NCI-H774 (cell line): Measurements from ENCODE around the gene SAMD11.

ENCODE experiments used
- DNase-seq: peaks from one replicate; lab custom pipeline; 2025; lab: John Stamatoyannopoulos, UW

Gene SAMD11

DNA sequence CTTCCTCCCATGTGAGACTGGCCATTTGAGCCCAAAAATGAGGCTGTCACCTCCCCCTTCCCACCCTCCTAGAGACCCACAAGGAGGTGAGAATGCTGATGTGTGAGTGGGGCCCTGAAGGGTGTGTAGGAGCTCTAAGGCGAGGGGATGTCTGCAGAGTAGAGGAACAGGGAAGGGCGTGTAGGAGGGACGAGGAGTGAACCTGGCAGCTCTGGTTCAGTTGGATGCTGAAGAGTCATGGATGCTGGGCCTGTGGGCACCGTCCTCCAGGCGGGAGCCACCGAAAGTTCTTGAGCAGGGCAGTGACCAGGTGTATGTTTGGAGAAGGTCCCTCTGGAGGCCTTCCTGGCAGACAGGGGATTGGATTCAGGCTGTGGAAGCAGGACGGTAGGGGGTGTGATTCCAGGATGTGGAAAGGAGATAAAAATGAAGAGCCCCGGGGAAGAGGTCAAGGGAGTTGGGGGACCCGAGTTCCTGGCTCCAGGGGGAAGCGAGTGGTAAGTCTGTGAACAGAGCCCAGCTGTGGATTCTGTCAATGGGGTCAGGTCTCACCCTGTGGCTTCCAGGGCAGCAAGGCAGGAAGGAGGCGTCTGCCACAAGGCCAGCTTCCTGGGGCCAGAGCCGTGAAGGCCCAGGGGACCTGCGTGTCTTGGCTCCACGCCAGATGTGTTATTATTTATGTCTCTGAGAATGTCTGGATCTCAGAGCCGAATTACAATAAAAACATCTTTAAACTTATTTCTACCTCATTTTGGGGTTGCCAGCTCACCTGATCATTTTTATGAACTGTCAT is 7.9 kb downstream of the SAMD11 start:
- DNase-seq = no peak

DNA sequence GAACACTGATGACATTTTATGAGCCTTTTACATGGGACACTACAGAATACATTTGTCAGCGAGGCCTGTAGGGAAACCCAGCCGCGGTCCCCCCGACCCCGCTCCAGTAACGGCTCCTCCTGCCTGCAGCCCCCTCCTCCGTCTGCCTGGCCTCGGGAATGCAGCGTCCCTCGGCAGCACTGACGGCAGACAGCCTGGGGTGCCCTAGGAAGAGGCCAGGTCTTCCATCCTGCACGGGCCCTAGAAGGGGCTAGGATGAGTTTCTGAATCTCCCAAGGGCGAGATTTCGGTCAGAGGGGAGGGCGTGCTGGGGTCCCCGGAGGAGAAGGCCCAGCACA is 8.4 kb downstream of the SAMD11 start:
- no peak for DNase-seq

DNA sequence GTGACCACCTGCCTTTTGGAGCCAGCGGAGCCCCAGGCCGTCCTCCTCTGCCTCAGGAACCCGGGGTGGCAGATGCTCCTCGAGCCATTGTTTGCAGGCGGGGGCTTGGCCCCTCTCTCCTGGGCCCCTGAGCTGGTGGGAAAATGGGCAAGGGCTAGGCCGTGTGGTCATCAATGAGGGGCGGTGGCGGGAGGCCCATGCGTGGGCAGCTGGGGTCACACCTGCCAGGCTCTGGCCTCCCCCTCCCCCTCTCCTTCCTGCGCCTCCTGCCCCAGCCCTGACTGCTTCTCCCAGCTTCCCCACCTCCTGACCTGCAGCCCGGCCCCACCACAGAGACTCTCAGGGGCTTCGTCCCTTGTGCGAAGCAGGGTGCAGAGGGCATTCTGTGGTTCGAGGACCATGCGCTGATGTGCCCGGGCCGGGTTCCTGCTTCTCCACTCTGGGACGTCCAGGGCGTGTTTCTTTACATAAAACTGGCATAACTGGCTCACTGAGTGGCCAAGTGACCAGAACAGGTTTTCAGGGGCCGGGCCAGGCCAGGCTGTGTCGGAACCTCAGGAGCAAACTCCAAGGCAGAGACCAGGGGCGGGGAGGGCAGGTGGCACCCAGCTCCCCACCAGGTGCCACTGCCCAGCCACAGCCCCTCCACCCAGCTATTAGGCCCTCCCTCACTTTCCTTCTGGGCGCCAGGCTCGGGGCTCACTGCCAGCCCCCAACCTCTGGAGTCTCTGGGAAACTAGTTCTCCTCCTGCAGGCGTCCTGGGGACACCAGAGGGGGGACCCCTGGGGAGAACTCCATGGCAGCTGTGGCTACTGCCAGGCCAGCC is 9.3 kb downstream of the SAMD11 start:
- DNase-seq = no peak

DNA sequence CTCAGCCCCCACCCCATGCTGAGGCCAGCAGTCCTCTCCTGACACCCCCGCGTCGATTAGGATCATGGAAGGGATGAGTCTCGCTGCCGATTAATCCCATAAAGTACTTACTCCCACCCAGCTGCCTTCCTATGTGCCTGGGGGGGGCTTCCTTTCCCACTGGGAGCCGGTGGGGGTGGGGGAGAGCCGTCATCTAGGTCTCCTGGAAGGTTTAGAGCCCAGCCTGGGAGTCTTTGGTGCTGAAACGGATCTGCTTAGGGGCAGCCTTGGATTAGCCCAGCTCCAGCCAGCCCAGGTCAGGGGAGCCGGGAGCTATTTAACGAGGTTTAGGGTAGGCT is 9.8 kb downstream of the SAMD11 start:
- no peak for DNase-seq

DNA sequence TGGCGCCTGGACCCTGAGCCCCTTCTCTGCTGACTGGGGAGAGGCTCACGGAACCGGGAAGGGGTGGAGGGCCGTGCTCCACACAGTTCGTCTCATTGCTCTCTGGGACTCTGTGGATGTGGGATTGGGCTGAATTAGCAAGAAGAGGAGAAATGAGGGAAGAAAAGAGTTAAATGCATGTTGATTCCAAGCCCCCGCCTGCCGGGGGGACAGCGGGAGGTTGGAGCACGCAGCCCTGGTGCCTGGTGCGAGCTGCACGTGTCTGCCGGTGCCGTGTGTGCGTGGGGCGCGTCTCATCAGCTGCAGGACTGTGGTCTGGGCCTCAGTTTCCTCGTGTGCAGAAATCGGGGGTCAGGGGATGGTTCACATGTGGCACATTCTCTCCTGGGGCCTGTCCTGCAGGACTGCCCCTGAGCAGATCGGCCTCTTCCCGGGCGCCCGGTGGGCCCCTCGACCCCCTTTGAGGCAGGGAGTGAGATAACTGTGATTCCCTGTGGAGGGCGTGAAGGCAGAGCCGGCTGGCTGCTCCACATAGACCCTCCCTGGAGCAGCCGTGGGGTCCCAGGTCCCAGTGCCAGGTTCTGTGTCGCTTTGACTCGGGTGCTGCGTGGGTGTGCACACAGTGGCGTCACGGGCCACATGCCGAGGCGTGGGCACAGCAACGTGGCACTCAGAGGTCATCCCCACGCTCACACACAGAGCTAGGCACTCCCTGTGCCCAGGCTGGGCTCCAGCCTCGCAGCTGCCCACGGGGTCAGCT is 11.4 kb downstream of the SAMD11 start:
- DNase-seq = no peak

DNA sequence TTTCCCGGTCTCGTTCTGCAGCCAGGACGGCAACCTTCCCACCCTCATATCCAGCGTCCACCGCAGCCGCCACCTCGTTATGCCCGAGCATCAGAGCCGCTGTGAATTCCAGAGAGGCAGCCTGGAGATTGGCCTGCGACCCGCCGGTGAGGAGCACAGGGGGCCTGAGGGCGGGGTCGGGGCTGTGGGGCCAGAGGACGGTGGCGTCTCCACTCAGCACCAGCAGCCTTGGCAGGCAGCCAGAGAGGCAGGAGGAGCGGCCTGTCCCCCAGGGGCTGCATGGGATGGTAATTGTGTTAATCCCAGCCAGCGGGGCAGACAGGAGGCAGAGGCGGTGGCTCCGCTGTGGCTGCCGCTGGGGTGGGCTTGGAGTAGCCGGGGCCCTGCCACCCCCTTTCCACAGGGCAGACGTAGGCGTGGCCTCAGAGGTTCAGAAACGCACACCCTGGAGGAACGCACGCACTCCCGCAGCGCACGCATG is 12.1 kb downstream of the SAMD11 start:
- no peak for DNase-seq

DNA sequence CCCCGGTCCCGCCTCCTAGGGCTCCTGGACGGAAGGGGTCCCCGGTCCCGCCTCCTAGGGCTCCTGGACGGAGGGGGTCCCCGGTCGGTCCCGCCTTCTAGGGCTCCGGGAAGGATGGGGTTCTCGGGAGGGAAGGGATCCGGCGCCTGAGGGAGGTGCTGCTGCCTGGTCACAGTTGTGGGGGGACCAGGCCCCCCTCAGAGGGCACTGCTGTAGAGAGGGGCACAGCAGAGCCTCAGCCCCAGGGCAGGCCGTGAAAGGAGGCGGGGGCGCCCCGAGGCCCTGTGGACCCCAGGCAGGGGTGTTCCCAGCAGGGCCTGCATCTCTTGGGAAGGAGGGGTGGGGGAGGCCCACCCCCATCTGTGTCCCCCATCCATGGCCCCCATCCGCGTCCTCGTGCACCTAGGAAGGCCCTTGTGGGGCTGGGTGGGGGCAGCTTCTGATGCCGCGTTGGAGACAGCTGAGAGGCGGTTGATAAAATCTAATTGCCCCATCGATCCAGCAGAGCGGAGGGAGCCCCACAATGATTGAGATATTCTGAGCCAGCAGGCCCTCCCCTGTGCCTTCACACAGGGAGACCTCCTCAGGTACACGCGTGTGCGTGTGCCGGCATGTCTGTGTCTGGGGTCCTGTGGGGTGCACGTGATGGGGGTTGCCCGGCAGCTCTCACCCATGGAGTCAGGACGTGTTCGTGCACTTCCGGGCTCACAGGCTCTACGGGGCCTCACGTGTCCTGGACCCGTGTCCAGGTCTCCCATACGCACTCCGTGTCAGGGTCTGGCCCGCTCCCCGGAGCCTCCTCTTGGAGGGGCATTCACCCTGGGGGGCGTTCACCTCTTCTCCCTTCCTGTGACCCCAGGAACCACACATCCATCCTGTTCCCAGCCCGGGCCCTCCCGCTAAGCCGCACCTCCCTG is 12.9 kb downstream of the SAMD11 start:
- DNase-seq = no peak

DNA sequence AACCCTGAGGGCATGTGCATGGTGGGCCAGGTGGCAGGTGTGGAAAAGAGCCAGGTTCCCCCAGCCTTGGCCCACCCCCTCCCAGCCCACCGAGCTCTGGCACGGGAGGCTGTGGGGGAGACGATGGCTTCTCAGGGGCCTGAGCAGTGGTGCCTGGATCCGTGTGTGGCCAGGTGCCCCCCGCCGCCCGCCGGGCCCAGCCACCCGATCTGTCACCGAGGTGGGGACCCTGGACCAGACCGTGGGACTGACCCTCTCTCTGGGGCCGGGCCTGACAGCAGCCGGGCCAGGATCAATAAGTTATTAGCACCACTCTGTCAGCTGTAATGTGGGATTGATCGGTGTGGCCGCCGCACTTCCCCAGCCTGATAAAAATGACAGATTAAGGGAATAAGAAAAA is 13.8 kb downstream of the SAMD11 start:
- no peak for DNase-seq

DNA sequence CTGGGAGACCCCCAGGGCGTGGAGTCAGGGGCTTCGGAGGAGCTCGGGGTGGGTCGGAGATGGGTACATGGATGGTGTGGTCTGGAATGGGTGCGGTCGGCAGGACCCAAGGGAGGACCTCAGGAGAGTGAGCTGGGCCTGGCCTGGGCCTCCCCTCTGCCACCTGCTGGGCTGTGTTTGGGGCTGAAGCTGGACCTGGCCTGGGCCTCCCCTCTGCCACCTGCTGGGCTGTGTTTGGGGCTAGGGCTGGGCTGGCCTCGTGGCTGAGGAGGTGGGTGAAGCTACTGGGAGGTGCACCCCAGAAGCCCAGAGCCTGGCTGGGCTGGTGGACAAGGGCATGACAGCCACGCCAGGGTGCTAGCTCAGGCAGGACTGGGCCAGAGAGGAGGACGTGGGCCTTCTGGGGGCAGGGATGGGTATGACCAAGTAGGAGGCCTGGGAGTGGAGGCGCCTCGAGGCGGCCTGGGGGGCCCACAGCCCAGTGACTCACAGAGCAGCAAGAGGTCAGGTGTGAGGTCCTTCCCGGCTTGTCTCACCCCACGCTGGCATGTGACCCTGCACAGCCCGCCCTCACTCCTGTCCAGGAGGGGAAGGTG is 14.5 kb downstream of the SAMD11 start:
- no peak for DNase-seq

DNA sequence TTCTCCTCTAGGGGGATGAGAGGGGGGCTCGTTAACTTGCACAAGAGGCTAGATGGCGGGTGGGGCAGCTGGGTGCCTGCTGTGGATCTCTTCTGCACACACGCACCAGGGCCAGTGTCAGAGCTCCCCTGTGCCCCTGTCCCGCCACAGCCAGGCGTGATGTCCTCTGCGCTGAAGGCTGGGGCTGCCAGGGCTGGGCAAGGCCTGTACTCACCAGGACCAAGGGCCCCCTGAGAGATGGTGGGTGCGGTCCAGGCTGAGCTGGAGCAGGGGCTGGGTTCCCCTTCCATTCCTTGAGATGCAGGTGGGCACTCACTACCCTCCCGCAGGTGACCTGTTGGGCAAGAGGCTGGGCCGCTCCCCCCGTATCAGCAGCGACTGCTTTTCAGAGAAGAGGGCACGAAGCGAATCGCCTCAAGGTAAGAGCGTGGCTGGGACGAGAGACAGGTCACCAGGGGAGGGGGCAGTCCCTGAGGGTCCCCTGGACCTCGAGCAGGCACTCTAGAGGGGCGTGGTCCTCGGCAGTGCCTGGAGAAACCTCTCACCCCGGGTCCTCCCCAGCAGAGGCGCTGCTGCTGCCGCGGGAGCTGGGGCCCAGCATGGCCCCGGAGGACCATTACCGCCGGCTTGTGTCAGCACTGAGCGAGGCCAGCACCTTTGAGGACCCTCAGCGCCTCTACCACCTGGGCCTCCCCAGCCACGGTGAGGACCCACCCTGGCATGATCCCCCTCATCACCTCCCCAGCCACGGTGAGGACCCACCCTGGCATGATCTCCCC is 15.2 kb downstream of the SAMD11 start:
- no peak for DNase-seq

DNA sequence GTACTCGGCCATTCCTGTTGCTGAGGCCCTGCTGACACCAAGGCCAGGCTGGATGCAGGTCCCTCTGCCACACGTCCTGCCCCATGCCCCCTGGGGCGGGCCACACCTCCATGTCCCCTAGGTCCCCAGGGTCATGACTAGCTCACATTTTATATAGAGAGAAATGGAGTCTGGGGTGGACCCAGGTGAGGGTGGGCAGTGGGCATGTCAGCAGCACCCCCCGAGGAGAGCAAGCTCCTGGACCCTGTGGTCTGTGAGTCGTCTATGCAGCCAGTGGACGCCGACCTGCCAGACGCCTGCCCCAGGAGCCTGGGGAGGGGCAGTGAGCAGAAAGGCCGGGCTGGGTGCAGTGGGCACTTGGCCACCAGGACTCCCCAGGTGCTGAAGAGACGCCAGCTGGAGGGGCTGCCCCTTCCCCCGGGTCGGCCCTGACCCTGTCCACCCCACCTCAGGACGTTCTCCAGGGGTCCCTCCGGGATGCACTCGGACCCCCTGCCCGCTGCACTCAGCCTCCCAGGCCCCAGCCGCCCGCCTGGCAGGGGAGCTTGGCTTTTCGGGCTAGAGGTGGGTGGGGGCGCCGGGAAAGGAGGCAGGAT is 15.9 kb downstream of the SAMD11 start:
- no peak for DNase-seq

DNA sequence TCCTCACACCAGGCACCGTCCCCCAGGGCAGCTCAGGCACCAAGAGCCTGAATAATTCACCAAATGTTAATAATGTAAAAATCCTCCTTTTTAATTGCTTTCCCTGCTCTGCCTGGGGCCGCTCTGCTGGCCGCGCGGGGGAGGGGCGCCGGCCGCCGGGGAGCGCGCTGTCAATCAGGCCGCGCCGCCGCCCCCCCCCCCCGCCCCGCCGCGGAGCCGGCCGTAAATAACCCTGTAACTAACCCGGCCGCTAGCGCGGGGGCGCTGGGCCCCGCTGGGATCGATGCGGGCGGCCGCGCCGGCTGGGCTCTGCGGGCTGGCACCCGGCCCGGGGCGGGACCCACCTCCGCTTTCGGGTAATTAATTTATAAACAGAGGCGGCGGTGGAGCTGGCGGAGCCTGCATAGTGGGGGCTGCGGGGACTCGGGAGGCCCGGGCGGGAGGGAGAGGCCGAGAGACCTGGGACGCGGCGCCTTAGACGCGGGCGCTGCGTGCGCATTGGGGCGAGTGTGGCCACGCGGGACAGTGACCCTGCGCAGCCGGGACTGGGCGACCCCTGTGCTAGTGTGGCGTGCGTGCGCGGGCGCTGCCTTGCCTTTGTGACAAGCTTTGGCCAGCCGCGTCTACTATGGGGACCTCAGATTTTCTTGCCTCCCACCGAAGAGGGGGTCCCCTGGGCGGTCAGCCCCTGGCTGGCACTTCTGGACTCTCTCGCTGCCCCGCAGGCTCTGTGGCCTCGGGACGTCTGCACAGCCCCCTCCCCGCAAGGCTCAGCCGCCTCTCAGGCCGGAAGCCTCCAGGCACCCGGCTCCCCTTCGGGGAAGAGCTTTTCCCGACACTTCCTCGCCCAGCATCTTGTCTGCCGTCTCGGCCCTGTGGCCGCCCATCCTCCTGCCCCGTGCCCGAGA is 16.6 kb downstream of the SAMD11 start:
- no peak for DNase-seq

DNA sequence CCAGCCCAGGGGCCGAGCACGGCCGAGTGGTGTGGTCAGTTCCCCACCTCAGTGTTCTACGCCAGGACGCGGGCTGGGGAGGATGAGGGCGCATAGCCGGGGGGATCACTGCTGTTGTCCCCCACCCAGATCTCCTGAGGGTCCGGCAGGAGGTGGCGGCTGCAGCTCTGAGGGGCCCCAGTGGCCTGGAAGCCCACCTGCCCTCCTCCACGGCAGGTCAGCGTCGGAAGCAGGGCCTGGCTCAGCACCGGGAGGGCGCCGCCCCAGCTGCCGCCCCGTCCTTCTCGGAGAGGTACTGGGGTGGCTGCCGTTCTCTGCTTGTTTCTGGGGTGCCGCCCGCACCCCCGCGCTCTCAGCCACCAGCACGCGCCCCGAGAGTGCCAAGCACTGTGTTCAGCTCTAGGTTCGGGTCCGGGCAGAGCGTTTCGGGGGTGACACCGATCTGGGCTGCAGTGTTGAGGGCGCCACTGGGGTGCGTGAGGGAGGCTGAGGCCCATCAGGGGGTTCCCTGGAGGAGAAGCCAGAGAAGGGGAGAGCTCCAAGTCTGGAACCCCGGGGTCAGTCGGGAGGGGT is 17.4 kb downstream of the SAMD11 start:
- DNase-seq = no peak

DNA sequence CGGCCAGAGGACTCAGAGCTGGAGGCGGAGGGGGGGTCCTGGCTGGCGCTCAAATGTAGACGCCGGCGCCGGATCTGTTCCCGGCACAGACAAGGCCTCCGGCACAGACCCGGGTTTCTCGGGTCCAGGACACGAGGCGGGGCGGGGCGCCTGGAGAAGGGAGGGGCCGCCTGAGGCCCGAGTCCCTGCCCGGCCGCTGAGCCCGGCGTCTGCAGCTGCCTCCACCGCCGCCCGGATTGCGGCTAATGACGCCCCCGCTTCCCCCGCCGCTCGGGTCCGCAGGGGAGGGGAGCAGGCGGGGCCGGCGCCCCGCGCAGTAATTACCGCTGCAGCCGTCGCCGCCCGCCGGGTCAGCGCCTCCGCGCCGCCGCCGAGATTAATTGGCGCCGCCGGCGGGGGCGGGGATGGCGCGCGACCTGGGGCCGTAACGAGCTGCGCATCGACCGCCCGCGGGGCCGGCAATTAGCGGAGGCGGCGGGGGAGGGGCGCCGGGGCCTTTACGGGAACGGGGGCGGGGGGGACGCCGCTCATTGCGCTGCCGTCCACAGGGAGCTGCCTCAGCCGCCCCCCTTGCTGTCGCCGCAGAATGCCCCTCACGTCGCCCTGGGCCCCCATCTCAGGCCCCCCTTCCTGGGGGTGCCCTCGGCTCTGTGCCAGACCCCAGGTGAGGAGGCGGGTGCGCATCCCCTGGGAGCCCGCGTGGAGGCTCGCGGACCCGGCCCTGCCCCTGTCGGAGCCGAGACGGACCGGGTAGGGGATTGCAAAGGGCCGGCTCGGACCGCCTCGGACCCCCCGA is 18.1 kb downstream of the SAMD11 start:
- peak; percentile 13 for DNase-seq

DNA sequence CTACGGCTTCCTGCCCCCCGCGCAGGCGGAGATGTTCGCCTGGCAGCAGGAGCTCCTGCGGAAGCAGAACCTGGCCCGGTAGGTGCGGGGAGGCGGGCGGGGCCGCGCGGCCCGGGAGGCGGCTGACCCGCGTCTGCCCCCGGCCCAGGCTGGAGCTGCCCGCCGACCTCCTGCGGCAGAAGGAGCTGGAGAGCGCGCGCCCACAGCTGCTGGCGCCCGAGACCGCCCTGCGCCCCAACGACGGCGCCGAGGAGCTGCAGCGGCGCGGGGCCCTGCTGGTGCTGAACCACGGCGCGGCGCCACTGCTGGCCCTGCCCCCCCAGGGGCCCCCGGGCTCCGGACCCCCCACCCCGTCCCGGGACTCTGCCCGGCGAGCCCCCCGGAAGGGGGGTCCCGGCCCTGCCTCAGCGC is 18.7 kb downstream of the SAMD11 start:
- no peak for DNase-seq

DNA sequence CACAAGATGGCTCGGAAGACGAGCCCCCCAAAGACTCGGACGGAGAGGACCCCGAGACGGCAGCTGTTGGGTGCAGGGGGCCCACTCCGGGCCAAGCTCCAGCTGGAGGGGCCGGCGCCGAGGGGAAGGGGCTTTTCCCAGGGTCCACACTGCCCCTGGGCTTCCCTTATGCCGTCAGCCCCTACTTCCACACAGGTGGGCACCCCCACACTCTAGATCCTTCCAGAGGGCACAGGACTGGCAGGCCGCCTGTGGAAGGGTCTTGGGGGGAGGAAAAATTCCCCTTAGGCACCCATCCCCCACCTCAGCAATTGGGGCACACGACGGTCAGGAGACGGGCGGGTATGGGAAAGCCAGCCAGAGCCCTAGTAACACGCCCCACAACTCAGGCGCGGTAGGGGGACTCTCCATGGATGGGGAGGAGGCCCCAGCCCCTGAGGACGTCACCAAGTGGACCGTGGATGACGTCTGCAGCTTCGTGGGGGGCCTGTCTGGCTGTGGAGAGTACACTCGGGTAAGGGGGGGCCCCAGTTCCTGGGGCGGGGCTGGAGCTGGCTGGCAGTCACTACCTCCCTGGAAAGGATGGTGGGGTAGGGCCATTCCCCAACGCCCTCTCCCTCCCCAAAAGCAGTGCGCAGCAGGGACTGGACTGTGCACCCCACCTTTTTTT is 19.3 kb downstream of the SAMD11 start:
- no peak for DNase-seq
